GM18861 (cell line): ENCODE measurements around the gene HJURP.

Experiments used
- ATAC-seq: cut with Tn5 transposase; IDR thresholded peaks from one replicate; pipeline ENCODE4 v1.9.1; 2021; ENCODE audit not compliant: unreplicated experiment

Gene HJURP

DNA sequence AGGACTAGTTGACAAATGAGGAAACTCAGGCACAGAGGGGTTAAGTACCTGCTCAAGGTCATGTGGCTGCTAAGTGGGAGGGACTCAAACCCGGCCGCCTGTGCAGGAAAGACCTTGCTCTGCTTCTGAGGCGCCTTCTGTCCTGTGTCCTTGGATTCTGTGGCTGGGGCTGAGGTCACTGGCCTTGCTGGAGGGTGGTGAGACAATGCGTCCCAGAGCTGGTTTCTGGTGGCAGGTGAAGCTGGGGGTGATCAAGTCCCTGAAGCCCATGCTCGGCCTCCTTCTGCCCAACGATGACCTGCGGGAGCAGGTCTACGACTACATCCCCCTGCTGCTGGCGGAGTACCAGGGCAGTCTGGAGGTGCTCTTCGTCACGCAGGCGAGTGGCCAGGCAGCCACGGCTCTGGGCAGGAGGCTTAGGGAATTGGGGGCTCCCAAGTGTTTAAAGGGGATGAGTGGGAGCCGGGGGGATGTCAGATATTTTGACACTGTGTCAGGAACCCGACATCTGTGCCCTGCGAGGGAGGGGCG lies 60.1 kb downstream of the HJURP start:
- no peak for ATAC-seq

DNA sequence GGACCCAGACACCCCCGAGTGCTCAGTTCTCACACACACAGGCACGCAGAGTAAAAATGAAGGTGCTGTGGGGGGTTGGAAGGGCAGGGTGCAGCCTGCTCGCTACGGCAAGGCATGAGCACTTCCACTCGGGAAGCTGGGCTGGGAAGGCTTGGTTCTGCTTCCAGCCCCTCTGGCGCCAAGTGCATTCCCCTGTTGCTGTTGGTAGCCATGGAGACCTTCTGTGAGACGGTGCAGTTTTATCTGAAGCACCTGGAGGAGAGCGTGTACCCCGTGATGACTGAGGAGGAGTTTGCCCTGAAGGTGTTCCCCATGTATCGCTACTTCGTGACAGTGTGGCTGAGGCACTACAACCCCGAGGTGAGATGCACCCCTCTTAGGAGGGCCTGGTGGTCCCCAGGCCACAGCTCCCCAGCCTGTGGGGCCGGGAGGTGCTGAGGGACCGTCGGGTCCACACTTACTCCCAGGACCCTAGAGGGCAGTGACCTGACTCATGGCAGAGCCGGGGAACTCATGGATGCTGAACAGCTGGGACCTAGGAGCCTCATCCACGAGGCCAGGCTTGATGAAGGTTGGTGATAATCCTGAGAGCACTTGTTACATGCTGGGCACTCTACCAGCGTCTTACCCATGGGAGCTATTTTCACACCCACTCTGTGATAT lies 60.7 kb downstream of the HJURP start:
- no peak for ATAC-seq

DNA sequence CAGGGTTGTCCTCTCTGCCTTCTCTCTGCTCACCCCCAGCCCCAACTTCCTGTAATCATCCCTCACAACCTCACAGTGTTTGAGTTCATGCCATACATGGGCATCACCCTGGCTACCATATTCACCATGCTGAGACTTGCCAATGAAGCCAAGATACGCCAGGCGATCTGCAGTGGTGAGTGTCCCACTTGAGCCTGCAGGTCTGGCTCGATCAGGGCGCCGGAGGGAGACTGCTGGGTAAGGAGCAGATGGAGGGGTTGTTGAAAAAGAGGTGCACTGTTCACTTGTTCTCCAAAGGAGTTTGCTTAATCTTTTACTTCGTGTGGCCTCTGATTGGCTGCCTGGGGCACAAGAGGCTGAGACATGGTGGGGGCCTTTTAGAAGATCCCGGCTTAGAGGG lies 61.6 kb downstream of the HJURP start:
- no peak for ATAC-seq

DNA sequence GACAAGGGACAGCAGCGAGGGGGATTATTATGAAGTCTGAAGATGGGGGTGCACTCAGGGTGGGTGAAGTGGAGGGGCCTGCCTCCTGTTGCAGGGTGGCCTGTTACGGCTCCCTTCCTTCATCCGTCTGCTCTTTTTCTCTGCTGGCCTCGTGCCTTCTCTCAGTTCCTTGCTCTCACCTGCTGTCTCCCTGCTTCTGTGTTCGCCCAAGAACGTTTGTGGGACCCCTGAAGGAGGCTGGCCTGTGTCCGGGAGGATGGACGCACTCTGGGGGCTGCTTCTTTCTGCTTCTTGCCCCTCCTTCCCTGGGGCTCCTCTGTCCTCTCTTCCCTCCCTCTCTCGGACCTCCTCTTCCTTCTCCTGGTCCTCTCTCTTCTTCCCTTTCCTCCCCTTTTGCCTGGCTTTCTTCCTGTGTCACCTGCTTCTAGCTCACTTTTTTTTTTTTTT lies 62.4 kb downstream of the HJURP start:
- no peak for ATAC-seq

DNA sequence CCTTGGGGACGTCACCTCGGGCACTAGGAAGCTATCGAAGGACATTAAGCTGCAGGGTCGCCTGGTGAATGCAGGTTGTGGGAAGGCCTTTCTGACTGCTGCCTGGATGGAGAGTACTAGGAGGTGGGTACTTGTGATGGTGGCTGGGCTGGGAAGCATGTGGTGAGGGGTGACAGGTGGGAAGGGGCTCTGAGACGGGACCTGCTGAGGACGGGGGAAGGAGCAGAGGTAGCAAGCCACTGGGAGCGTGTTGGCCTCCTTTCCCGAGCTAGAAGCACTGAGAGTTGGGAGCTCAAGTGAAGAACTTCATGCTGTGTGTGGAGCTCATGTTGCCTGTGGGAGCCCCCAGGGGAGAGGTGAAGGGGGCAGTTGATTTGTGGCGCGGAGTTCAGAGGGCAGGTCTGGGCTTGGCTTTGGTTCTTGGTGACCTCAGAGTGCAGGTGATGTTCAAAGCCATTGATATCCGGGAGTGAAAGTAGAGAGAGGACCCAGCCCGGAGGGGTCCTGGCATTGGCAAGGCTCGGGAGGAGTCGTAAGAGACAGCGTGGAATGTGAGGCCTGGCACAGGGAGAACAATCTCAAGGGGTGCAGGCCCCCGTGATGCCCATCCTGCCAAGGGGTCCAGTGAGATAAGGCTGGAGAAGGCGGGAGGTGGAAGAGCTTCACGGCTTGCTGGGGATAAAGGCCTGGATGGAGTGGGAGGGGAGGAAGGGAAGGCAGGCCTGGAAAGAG lies 63.0 kb downstream of the HJURP start:
- no peak for ATAC-seq

DNA sequence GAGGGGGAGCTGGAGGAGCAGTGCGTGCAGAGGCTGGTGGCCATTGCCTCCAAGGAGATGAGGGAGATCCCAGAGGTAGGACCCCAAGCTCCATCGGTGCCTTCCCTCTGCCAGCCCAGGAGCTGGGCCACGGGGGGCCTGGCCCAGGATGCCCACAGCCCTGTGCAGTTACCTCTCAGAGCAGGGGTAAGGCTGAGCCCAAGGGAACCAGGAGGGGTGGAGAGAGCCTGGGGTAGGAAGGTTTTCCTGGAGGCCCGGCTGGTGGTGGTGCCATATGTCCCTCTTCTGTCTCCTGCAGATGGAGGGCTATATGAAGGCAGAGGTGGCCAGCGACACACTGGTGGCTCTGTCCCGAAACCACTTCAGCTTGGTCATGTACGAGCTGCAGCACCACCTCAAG lies 64.8 kb downstream of the HJURP start:
- ATAC-seq, result no peak
